ENCODE measurements around the gene NUCKS1. TPM values are rescaled to one million over a fixed set of nuclear protein-coding genes. Genes with fewer than 3 reads are reported as not detected.

NUCKS1 gene
- total RNA-seq, 2 experiments from 2014 or later, result 80.6 to 84.7 TPM

DNA sequence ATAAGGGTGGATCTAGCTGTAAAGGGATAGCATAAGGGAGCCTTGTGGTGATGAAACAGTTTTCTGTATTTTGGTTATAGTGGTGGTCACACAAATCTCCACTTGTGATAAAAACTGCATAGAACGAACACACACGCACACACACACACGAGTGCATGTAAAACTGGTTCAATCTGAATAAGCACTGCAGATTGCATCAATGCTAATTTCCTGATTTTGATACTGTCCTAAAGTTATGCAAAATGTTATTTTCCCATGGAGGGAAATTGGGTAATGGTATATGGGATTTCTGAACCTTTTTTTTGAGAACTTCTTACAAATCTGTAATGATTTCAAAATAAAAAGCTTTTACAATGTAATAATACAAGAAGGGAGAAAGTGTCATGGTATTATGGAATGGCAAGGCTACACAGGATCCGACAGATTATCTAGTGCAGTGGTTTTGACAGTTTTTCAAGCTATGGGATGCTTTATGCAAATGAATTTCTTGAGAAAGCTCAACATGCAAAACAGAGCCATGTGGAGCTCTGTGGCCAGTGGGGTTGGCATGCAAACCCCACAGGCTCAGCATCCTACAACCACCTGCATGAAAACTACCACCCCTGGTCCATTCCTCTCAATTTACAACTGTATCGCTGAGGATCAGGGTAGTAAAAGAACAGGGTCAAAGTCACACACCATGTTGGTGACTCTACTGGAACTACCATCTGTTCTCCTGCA lies 44.2 kb upstream of the NUCKS1 start:
- no peak overlapping the region for H3K27ac ChIP-seq (ENCODE audit: low read depth in 1 of 2, low read length in 2 of 2)
- no peaks in the 10 kb centered on the region for H3K4me1 ChIP-seq (ENCODE audit: insufficient read depth, low read length)
- TF ChIP-seq, protein P1, sequence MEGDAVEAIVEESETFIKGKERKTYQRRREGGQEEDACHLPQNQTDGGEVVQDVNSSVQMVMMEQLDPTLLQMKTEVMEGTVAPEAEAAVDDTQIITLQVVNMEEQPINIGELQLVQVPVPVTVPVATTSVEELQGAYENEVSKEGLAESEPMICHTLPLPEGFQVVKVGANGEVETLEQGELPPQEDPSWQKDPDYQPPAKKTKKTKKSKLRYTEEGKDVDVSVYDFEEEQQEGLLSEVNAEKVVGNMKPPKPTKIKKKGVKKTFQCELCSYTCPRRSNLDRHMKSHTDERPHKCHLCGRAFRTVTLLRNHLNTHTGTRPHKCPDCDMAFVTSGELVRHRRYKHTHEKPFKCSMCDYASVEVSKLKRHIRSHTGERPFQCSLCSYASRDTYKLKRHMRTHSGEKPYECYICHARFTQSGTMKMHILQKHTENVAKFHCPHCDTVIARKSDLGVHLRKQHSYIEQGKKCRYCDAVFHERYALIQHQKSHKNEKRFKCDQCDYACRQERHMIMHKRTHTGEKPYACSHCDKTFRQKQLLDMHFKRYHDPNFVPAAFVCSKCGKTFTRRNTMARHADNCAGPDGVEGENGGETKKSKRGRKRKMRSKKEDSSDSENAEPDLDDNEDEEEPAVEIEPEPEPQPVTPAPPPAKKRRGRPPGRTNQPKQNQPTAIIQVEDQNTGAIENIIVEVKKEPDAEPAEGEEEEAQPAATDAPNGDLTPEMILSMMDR (IDR thresholded peaks at IDR 0.05), result no peak
- ChIA-PET POLR2A (no interaction called here), CTCF (interaction anchor here (0.9 to 4.8 kb wide), 3 partner anchors 11 to 183 kb away, joined by 3 to 77 read pairs (median 3); no protein-coding TSS in a partner anchor)
- H3K9me3 Mint-ChIP-seq, result no peaks in the 10 kb centered on the region
- no peaks in the 10 kb centered on the region for H3K27me3 ChIP-seq (ENCODE audit: control insufficient read depth in 1 of 2, insufficient read depth in 2 of 2, low read length in 2 of 2)
- peaks cover 77% of the 10 kb centered on the region for H3K36me3 ChIP-seq (ENCODE audit: insufficient read depth, low read length)
- H3K9me3 ChIP-seq (ENCODE audit: control insufficient read depth in 1 of 2, insufficient read depth in 1 of 2, low read length in 2 of 2), result no peaks in the 10 kb centered on the region
- DNase-seq (no peak), ATAC-seq (ENCODE audit: poor library complexity) (no peak)
- intact Hi-C loops (cut with DNase I, micrococcal nuclease), result loop anchor here in 1 of 2 experiments (5.0 kb wide), 1 partner anchor 123 kb away; no protein-coding TSS in a partner anchor
- no peaks in the 10 kb centered on the region for H3K4me1 Mint-ChIP-seq (ENCODE audit: low read depth)
- no peak overlapping the region for H3K4me3 ChIP-seq (ENCODE audit: low read length)
- H3K27me3 Mint-ChIP-seq, result no peaks in the 10 kb centered on the region
- H3K27ac Mint-ChIP-seq, result no peak overlapping the region
- no peak overlapping the region for H3K4me3 Mint-ChIP-seq
- peaks cover 93% of the 10 kb centered on the region for H3K36me3 Mint-ChIP-seq (ENCODE audit: low read depth)

DNA sequence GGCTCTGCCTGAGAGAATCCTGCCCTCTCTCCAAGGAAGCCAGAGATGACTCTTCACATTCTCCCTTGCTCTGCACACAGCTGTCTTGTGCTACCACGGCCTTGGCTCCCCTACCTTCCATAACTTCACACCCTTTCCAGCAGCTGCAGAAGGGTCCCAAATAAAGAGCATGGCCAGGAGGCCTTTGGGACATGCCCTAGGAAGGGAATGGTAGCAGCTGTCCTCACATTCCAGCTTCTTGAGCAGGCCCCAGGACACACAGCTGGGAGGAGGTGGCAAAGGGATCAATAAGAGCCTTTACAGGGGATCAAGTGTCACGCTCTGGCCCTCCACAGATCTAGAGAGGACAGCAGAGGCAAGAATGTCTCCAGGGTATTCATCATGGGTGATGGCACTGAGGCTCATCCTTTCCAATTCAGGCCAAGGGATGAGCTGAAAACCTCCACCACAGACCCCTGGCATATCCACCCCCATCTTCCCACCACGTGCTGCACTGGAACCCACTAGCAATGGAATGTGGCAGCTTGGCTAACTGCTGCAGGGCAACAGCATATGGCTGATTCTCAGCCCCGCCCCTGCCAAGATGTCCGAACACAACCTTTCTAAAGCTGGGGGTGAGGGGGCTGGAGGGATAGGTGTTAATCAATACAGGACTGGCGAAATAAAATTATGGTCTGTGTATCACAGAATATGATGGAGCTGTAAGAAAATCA lies 43.1 kb upstream of the NUCKS1 start:
- ChIA-PET CTCF (interaction anchor here (0.9 to 4.8 kb wide), 4 partner anchors 12 to 184 kb away, joined by 3 to 77 read pairs (median 3); no protein-coding TSS in a partner anchor), POLR2A (interaction anchor here (1.8 kb wide), 1 partner anchor 184 kb away, joined by 13 read pairs; no protein-coding TSS in a partner anchor)
- peaks cover 83% of the 10 kb centered on the region for H3K36me3 Mint-ChIP-seq (ENCODE audit: low read depth)
- no peaks in the 10 kb centered on the region for H3K27me3 ChIP-seq (ENCODE audit: control insufficient read depth in 1 of 2, insufficient read depth in 2 of 2, low read length in 2 of 2)
- no peaks in the 10 kb centered on the region for H3K9me3 Mint-ChIP-seq
- H3K4me3 ChIP-seq (ENCODE audit: low read length), result no peak overlapping the region
- H3K36me3 ChIP-seq (ENCODE audit: insufficient read depth, low read length), result peaks cover 67% of the 10 kb centered on the region
- no peak overlapping the region for H3K27ac ChIP-seq (ENCODE audit: low read depth in 1 of 2, low read length in 2 of 2)
- ATAC-seq (ENCODE audit: poor library complexity) (no peak), DNase-seq (no peak)
- H3K27me3 Mint-ChIP-seq, result no peaks in the 10 kb centered on the region
- TF ChIP-seq, protein P1 (IDR thresholded peaks at IDR 0.05), result no peak
- H3K4me1 Mint-ChIP-seq (ENCODE audit: low read depth), result no peaks in the 10 kb centered on the region
- H3K27ac Mint-ChIP-seq, result no peak overlapping the region
- H3K4me1 ChIP-seq (ENCODE audit: insufficient read depth, low read length), result no peaks in the 10 kb centered on the region
- intact Hi-C loops (cut with DNase I, micrococcal nuclease), result loop anchor here in 1 of 2 experiments (5.0 kb wide), 1 partner anchor 124 kb away; no protein-coding TSS in a partner anchor
- H3K9me3 ChIP-seq (ENCODE audit: control insufficient read depth in 1 of 2, insufficient read depth in 1 of 2, low read length in 2 of 2), result no peaks in the 10 kb centered on the region
- no peak overlapping the region for H3K4me3 Mint-ChIP-seq

DNA sequence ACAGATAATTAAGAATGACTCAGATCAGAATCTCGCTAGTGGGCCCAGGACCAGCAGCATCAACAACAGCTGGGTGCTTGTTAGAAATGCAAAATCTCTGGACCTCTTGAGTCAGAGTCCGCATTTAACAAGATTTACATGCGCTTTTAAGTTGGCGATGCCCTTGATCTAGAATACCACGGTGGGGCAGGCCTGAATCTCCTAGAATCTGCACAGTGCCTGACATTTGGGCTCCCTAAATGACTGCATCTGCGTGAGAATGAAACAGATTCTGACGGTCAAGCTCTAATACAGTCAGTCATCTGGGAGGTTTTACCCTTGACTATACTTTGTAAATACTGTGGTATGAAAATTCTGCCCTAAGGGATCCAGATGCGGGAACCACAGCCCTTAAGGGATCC lies 42.5 kb upstream of the NUCKS1 start:
- TF ChIP-seq, protein P1 (IDR thresholded peaks at IDR 0.05), result no peak
- no peak overlapping the region for H3K4me3 ChIP-seq (ENCODE audit: low read length)
- Mint-ChIP-seq H3K27me3 (no peaks in the 10 kb centered on the region), H3K9me3 (no peaks in the 10 kb centered on the region), H3K27ac (no peak overlapping the region), H3K4me3 (no peak overlapping the region), H3K36me3 (ENCODE audit: low read depth) (peaks cover 77% of the 10 kb centered on the region), H3K4me1 (ENCODE audit: low read depth) (no peaks in the 10 kb centered on the region)
- no peak for DNase-seq
- no peaks in the 10 kb centered on the region for H3K27me3 ChIP-seq (ENCODE audit: control insufficient read depth in 1 of 2, insufficient read depth in 2 of 2, low read length in 2 of 2)
- ATAC-seq (ENCODE audit: poor library complexity), result no peak
- ChIA-PET CTCF (interaction anchor here (0.7 to 4.8 kb wide), 10 partner anchors 10 to 314 kb away, joined by 3 to 77 read pairs (median 4); partner anchors contain the start of gene PM20D1), POLR2A (interaction anchor here (0.7 to 1.8 kb wide), 6 partner anchors 12 to 185 kb away, joined by 3 to 13 read pairs (median 4); partner anchors contain the start of genes PM20D1 and RAB29)
- H3K36me3 ChIP-seq (ENCODE audit: insufficient read depth, low read length), result peaks cover 61% of the 10 kb centered on the region
- no peaks in the 10 kb centered on the region for H3K4me1 ChIP-seq (ENCODE audit: insufficient read depth, low read length)
- intact Hi-C loops (cut with DNase I, micrococcal nuclease), result loop anchor here in 1 of 2 experiments (5.0 kb wide), 1 partner anchor 125 kb away; no protein-coding TSS in a partner anchor
- H3K9me3 ChIP-seq (ENCODE audit: control insufficient read depth in 1 of 2, insufficient read depth in 1 of 2, low read length in 2 of 2), result no peaks in the 10 kb centered on the region
- no peak overlapping the region for H3K27ac ChIP-seq (ENCODE audit: low read depth in 1 of 2, low read length in 2 of 2)

Measured in CD4-positive, alpha-beta T cell (primary cell).